GM10266 (cell line): ENCODE results near the gene KRT73.

Experiments used
- DNase-seq: peaks from one replicate; pipeline ENCODE4 v3.0.0; 2012; ENCODE audit errors: extremely low spot score
- CTCF ChIP-seq: IDR thresholded peaks from 2 replicates; pipeline ENCODE4 v1.5.1; 2012; ENCODE audit warnings: mild to moderate bottlenecking, low read depth; ENCODE audit not compliant: control insufficient read depth, insufficient read depth; ENCODE audit errors: missing control alignments

KRT73 gene

GRCh38 chr12:52636592-52637258 is 18.4 kb upstream of the KRT73 start:
- no peak for TF ChIP-seq CTCF
- no peak for DNase-seq

- DNase-seq: no peak
- no peak for TF ChIP-seq CTCF
These were observed 17.8 kb upstream of the KRT73 start for GRCh38 chr12:52636189-52636588.

GRCh38 chr12:52634266-52635056 is 16.1 kb upstream of the KRT73 start:
- no peak for DNase-seq
- TF ChIP-seq CTCF: no peak

- TF ChIP-seq CTCF: no peak
- DNase-seq: no peak
These were observed 15.0 kb upstream of the KRT73 start for GRCh38 chr12:52633383-52633782.

- no peak for TF ChIP-seq CTCF
- no peak for DNase-seq
These were observed 14.3 kb upstream of the KRT73 start for GRCh38 chr12:52632656-52633055.

- TF ChIP-seq CTCF: no peak
- no peak for DNase-seq
These were observed 13.5 kb upstream of the KRT73 start for GRCh38 chr12:52631676-52632459.
